Stromal cell of bone marrow (primary cell): ENCODE results near the gene STAP2.
"Not testable (repeated sequence)": the region's sequence is repeated elsewhere in the genome, so short reads cannot be mapped to it uniquely, and the experiment has no call there.

Experiments
- DNase-seq: peaks from one replicate; pipeline ENCODE4 v3.0.0-alpha.2; 2012; ENCODE audit warnings: low read depth

STAP2 gene

DNA sequence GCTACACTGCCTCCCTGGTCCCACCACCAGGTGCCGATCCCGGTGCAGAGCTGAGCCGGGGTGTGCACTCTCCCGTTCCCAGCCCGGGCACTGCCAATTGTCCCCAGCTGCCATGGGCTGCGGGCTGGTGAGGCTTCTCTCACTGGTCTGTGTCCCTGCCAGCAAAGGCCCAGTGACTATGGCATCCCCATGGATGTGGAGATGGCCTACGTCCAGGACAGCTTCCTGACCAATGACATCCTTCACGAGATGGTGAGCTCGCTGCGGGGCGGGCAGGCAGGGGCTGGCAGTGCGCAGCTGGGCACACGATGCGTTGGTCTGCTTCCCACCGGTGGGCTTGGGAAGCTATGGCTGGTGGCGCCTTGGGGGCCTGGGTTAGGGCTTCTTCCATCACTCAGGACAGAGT, 19.3 kb upstream of the STAP2 start:
- no peak for DNase-seq

- DNase-seq = no peak
Measured at GRCh38 chr19:4357095-4357797, 18.6 kb upstream of the STAP2 start.

DNA sequence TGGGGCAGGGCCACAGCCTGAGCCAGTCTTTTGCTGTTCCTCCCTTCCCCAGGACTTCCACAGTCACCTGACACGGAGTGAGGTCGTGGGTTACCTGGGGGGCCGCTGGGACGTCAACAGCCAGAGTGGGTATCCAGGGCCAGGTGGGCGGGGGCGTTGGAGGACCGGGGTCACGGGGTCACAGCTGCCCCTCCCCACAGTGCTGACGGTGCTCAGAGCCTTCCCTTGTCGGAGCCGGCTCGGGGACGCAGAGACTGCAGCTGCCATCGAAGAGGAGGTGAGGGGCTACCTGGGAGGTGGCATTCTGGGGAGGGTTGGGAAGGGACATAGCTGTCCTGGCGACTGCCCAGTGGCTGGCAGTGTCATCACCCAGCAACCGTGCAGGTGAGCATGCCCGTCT, 16.3 kb upstream of the STAP2 start:
- DNase-seq = no peak

DNA sequence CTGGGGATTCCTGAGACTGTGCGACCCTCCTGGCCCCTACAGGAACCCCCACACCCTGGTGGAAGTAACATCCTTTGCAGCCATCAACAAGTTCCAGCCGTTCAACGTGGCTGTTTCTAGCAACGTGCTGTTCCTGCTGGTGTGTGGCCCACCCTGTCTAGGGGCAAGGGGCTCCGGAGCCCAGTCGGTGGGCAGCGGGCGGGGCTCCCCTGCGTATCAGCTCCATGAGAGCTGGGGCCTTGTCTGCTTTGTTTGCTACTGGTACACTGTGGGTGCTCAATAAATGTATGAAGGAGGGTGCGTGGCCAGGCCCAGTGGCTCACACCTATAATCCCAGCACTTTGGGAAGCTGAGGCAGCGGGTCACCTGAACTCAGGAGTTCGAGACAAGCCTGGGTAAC, 15.7 kb upstream of the STAP2 start:
- DNase-seq = no peak

DNA sequence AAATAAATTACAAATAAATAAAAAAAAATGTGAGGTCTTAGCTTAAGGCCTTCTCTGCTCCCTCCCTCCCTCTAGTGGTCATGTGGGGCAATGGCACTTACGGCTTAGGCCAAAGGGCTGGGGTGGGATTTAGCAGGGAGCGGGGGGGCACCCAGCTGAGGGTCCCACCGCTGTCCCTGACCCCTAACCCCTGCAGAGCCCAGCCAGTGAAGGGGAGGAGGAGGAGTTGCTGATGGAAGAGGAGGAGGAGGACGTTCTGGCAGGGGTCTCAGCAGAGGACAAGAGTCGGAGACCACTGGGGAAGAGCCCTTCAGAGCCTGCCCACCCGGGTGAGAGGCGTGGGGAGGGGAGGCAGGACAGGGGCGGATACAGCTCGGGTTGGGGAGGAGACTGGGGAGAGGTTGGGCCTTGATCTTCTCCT, 14.1 kb upstream of the STAP2 start:
- DNase-seq = peak; percentile 30

DNA sequence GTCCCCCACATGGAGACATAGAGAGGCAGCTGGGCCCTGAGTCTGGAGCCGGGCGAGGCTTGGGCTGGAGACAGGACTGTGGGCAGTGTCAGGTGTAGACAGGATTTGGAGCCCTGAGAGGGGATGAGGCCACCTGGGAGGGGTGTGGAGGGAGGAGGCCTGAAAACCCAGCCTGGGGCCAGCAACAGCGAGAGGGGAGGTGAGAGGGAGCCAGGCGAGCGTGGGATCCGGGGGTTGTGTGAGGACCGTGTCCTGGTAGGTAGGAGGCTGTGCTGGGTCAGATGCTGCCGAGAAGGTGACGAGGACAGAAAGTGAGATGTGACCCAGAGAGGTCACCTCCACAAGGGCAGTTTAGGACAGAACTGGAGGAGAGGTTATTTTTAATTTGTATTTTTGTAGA, 12.1 kb upstream of the STAP2 start:
- DNase-seq = no peak

DNA sequence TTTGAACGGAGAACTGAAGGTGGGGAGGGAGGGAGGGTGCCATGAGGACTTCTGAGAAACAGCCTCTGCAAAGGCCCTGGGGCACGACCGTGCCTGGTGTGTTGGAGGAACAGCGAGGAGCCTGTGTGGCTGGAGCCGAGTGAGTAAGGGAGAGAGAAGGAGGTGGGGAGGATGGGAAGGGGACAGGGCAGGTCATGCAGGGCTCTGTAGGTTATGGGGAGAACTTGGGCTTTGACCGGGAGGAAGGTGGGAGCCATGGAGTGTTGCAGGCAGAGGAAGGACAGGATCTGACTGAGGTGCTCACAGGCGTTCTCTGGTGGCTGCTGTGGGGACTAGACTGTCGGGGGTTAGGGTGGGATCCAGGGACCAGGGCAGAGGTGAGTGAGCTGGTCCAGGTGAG, 11.5 kb upstream of the STAP2 start:
- DNase-seq = no peak

DNA sequence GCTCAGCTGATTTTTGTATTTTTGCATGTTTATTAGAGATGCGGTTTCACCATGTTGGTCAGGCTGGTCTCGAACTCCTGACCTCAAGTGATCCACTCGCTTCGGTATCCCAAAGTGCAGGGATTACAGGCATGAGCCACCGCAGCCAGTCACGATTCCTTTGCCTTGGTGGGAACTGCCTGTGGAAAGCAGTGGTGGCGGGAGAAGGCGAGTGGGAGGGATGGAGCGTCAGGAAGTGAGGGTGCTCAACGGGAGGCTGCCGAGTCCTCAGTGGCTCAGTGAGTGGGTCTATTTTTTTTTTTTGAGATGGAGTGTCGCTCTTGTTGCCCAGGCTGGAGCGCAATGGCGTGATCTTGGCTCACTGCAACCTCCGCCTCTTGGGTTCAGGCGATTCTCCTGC, 10.6 kb upstream of the STAP2 start:
- not testable (repeated sequence) for DNase-seq

DNA sequence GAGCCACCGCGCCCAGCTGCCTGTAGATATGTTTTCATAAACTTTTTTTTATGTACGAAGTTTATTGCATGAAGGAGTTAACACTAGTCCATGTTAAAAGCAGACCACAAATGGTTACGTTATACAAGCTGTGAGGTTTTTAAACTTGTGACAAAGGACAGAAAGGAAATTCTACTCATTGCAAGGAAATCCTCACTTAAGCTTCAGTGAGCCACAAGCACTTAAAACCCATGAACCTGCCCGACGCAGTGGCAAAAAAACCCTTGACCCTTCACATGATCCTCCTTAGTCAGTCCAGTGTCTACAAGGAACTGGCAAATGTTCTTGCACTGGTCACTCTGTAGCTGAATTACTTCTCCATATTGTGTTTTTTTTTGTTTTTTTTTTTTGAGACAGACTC, 8.9 kb upstream of the STAP2 start:
- DNase-seq = no peak

- DNase-seq = no peak
Measured at GRCh38 chr19:4346020-4346383, 7.4 kb upstream of the STAP2 start.

- DNase-seq = no peak
Measured at GRCh38 chr19:4345342-4346019, 6.9 kb upstream of the STAP2 start.

GRCh38 chr19:4343370-4344307, 5.0 kb upstream of the STAP2 start, which contains the start of gene MPND:
Gene MPND (plus strand): TSS chr19:4343562. CDS start chr19:4343594, 32 bp downstream.
- DNase-seq = peak; percentile 74

DNA sequence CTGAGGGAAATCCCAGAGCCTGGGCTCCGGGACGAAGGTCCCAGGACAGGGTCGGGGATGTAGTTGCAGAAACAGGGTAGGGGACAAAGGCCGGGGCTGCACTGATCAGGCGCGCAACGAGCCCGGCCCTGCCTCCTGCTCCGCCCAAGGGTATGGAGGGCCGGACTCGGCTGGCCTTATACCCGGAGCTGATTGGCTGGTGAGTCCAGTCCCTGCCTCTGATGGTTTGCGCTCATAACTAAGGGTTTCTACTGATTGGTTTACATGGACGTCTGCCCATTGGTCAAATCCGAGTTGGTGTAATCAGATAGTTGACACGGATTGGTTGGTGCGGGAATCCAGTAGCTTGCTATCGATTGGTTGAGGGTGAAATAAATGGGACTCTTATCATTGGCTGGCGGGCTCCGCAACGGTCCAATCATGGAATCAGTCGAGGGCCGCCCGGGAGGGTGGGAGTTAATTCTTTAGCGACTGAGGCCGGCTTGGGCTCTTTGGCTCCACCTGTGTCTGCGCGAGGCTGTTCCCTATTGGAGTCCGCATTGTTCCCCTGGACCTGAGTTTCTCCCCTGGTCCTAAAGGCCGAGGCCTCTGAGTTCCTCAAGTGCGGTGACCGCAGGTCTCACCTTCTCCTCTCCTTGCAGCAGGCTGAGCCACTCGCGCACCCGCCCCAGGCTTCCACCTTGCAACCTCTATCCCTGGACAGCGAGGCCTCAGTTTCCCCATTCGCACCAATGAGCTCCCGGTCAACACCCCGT, 4.2 kb upstream of the STAP2 start:
- peak; percentile 100 for DNase-seq

GRCh38 chr19:4342314-4342614, 3.6 kb upstream of the STAP2 start:
- peak; percentile 10 for DNase-seq

DNA sequence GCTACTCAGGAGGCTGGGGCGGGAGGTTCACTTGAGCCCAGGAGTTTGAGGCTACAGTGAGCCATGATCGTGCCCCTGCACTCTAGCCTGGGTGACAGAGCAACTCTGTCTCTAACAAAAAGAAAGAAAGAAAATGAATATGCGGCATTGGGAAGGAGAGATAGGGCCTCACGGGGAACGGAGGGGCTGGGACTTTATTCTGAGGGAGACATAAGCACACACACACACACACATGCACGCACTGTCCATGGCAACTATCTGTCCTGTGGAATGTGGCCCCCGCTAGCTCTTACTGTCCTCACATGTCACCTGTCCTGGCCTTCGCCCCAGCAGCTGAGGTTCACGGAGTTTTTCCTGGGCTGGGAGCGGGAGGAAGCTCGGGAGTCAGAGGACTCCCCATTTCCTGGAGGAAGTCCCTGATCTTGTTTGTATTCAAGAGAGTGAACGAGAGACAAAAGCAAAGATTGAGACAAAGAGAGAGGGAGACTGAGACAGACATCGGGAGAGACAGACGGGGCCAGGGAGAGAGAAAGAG, 654 bp downstream of the STAP2 start:
- DNase-seq = no peak

DNA sequence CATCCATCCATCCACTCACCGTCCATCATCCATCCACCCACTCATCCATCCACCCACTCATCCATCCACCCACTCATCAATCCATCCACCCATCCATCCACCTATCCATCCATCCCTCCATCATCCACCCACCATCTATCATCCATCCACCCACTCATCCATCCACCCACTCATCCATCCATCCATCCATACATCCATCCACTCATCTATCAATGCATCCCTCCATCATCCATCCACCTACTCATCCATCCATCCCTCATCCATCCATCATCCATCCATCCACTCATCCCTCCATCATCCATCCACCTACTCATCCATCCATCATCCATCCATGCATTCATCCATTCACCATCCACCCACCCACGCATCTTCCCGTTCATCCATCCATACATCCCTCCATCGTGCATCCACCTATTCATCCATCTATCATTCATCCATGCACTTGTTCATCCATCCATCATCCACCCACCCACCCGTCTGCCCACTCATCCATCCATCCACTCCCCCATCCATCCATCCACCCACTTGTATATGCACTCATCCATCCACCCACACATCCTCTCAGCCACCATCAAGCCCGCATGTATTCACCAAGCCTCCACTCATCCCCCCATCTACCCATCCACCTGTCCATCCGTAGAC, 3.6 kb downstream of the STAP2 start:
- no peak for DNase-seq

- no peak for DNase-seq
Measured at GRCh38 chr19:4329858-4330257, 8.8 kb downstream of the STAP2 start.

DNA sequence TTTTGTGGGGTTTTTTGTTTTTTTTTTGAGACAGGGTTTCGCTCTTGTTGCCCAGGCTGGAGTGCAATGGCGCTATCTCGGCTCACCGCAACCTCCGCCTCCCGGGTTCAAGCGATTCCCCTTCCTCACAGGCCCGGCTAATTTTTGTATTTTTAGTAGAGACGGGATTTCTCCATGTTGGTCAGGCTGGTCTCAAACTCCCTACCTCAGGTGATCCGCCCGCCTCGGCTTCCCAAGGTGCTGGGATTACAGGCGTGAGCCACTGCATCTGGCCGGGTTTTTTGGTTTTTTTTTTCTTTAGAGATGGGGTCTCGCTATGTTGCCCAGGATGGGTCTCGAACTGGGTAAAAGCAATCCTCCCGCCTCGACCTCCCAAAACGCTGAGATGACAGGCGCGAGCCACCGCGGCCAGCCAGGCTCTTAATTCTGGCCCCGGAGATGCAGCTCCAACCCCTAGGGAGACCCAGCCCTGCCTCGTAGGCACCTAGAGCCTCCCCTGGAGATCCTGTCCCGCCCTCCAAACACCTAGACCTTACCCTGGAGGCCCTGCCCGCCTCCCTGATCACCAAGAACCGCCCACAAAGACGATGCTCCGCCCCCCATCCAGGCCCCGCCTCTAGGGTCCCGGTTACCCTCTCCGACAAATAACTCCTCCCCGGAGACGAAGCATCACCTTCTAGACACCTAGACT, 9.5 kb downstream of the STAP2 start:
- not testable (repeated sequence) for DNase-seq

GRCh38 chr19:4328243-4328990, 10.2 kb downstream of the STAP2 start:
- peak; percentile 45 for DNase-seq

- no peak for DNase-seq
Measured at GRCh38 chr19:4327877-4328242, 10.8 kb downstream of the STAP2 start.
